NCI-H460 (cell line): Measurements from ENCODE around the gene BNC2. TPM values are rescaled to one million over a fixed set of nuclear protein-coding genes. Genes with fewer than 3 reads are reported as not detected.
"Not testable (repeated sequence)": the region's sequence is repeated elsewhere in the genome, so short reads cannot be mapped to it uniquely, and the experiment has no call there.

Source experiments
- DNase-seq: peaks from one replicate; pipeline ENCODE4 v3.0.0-alpha.2; 2016; ENCODE audit warnings: low read depth; ENCODE audit errors: extremely low read depth
- total RNA-seq: library from RNA; depleted of rRNA; stranded (reverse); fragments of >200 nt; shearing (Covaris generic); gene quantifications from 2 replicates; pipeline ENCODE4 v1.2.3, GENCODE V29; 2014

Gene BNC2
- total RNA-seq, 1 experiment from 2014 or later, result 5.7 TPM

DNA sequence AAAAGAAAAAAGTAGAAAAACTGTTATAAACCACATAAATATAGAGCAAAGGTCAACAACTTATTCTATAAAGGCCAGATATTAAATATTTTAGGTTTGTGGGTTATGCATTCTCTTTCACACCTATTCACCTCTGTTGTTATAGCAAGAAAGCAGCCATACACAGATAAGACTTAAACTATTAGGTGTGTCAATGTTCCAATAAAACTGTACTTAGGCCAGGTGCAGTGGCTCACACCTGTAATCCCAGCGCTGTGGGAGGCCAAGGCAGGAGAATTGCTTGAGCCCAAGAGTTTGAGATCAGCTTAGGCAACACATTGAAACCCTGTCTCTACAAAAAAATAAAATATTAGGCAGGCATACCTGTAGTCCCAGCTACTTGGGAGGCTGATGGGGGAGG, 314.7 kb downstream of the BNC2 start:
- no peak for DNase-seq

DNA sequence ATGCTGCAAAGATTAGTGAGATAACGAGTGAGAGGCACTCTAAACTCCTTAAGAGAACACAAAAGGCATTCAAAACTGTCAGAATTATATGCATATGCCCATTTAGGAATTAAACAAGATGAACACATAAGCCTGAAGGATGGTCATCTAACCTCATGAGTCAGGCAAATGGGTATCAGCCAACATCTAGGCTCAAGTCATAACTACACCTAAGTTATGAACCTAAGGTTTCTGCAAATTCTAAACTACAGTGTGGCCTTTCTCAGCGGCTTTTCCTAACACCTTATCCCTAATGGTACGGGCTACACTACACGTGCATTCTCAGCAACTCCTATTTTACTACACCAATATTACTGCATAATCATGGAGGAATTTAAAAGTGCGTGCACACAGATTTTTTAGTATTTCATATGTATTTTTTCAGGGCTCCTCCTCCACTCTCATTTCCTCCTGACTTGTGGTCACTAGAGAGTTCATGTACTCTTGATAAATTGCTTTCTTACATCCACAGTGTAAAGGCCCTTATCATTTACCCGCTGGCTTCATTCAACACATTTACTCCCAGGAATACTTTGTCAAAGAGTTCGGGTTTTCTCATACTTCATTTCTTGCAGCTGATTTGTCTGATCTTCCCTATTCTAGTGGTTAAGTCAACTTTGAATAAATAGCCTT, 316.5 kb downstream of the BNC2 start:
- no peak for DNase-seq

DNA sequence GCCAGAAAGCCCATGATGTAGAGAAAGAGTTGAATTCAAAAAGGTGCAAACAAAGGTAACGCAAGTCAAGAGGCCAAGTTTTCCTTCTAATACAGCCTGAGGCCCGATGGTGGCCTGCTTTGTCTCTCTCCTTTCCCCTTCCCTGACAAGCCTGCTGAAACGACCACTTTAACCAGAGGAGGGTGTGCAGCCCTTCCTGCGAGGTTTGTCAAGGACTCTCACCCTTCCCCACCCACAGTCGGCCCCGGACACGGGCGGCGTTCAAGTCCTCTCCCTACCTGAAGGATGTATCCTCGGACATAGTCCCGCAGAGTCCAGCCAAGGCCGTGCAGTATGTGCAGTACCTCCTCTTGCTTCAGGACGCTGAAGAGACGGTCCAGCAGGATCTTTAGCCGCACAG, 318.2 kb downstream of the BNC2 start:
- no peak for DNase-seq

DNA sequence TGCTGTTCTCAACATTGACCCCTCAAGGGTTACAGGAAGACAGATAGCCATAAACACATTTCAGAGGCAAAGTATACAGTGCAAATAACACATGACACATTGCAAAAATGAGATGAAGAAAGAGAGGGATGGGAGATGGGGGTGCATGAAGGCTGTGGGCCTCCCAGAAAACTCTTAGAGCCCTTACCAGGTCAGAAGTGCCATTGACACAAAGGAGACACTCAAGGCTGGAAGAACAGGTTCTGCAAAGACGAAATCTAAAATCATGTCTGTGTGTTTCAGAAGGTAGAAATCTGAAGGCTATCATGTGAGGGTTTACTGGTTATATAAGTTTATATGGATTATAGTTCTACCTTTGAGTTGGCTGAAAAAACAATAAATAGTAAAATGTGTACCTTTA, 318.8 kb downstream of the BNC2 start:
- DNase-seq, result no peak

DNA sequence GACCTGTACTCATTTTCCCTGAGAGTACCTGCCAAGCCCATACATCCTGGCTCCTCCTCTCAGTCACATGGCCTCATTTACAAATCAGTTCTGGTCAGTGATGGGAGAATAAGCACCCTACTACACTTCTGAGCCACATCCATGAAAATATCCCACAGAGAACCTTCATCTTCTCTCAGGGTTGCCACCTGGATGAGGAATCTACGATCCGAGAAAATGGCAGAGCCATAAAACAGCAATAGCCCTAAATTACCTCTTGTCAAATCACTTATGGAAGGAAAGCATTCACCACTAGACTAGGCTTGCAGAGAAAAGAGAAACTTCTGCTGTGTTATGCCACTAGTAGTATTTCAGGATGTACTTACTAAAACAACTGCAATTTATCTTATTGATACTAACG, 324.8 kb downstream of the BNC2 start:
- no peak for DNase-seq

DNA sequence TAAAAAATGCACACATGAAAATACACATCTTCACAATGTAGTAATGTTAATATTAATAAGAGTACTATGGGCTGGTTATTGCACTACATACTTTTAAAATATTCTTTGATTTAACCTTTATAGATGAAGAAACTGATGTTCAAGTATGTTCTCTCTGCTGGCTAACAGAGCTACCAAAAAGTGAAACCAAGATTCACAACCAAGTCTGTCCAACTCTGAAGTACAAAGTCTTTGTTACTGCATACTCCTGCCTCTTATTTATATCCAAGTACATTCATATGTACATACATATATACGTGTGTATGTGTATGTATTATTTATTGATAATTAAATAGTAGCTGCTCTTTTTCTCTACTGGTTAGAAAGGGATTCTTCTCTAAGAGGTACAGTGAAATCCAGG, 325.6 kb downstream of the BNC2 start:
- DNase-seq, result no peak

DNA sequence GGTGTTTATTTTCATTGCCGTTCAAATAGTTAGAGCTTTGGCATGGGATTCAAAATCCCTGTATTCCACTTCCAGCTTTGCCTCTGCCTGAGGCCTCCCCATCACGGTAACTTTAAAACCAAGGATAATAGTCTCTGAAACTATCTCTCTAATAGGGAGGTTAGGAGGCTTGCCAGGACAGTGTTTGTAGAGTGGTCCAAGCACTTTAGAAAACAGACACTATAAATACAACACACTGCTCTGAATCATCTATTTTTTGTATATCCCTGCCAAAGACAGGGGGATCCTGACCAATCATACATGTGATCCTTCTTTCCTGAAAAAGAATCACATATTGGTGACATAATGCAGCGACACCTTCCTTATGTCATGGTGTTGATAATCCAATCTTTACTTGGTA, 326.8 kb downstream of the BNC2 start:
- DNase-seq, result no peak

DNA sequence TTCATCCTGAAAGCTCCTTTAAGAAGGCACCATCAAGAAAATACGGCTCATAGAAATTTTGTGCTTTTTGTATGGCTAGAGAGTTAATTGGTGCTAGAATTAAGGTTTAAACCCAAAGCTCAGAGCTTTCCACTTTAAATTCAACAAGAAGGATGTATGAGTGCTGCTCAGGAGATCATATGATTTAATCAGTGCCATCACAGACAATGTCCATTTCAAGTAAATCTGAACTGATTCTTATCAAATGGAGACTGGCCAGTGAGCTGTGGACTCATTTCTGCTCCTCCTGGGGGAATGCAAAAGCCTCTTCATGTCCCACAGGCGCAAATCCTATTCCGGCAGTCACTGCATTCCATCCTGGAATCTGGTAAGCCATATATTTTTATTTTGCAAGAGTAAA, 327.2 kb downstream of the BNC2 start:
- DNase-seq, result no peak

DNA sequence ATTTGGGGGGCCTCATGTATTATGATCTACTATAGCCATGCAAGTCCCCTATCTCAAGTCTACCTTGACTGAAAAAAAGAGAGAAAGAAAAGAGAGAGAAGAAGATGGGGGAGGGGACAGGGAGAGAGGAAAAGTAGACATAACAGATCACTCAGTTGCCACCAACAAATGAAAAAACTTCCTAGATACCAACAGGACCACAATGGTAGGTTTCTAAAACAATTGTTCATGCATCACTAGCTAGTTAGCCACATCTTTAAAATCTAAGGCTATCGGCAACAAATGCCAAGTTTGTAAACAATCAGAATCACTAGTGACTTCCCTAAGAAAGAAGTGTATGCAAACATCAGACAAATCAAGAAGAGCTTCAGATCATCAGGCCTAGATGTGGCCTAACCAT, 328.2 kb downstream of the BNC2 start:
- DNase-seq, result no peak

DNA sequence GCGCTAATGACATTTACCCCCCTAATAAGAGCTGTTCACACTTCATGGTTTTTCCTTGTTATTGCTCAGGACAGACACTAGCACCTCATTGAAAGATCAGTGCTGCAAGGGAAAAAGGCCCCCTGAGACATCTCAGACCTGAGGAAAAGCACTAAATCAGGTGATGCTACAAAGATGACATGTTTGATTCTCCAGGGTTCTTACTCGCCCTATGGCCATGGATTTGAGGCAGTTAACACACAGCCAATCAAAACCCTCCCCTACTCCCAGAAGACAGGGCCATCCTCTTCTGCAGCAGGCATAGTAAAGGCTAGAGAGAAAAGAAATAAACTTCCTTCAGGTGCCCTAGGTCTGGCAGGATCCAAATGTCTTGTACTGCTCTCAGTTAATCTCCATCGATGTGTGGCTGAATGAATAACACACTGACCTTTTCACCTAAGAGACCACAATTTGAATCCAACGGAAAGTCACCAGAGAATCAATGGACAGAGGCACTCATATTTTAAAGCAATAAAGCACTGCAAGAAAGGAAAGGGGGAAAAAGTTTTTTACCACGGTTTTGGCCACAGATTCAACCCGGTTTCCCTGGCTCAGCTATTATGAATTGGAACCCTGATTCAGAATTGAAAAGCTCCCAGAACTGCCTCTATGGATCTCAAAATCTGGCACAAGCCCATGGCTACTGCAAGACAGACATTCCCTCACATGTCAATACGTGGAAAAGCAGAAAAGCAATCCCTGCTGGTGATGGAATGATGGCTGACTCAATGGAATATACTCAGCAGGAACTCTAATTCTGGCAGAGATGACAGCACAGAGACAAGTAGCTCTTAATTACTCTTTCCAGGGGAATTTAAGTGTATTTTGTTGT, 329.5 kb downstream of the BNC2 start:
- DNase-seq, result no peak

DNA sequence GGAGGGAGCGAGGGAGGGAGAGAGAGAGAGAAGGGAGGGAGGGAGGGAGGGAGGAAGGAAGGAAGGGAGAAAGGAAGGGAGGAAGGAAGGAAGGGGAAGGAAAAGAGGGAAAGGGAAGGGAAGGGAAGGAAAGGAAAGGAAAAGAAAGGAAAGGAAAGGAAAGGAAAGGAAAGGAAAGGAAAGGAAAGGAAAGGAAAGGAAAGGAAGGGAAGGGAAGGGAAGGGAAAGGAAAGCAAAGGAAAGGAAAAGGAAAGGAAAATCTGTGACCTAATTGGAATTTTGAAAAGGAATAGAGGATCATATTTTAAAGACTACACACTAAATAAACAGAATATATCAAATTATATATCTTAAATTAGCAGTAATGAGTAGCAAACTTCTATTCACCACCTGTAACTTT, 330.8 kb downstream of the BNC2 start:
- not testable (repeated sequence) for DNase-seq

DNA sequence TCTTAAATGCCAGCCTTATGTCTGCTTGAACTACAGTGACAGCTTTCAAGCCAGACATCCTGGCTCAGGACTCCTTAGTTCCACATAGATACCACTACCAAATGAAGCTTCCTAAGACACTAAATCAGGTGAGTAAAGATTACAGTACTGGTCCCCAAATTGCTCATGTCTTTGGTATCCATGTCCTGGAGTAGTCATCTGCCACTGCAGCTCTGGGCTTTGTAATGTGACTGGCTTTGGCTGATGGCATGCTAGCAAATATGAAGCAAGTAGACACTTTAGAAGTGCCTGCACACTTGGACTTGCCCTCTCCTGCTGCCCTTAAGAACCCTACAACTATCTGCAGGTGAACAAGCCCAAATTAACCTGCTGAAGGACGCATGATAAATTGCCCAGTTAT, 334.9 kb downstream of the BNC2 start:
- no peak for DNase-seq

DNA sequence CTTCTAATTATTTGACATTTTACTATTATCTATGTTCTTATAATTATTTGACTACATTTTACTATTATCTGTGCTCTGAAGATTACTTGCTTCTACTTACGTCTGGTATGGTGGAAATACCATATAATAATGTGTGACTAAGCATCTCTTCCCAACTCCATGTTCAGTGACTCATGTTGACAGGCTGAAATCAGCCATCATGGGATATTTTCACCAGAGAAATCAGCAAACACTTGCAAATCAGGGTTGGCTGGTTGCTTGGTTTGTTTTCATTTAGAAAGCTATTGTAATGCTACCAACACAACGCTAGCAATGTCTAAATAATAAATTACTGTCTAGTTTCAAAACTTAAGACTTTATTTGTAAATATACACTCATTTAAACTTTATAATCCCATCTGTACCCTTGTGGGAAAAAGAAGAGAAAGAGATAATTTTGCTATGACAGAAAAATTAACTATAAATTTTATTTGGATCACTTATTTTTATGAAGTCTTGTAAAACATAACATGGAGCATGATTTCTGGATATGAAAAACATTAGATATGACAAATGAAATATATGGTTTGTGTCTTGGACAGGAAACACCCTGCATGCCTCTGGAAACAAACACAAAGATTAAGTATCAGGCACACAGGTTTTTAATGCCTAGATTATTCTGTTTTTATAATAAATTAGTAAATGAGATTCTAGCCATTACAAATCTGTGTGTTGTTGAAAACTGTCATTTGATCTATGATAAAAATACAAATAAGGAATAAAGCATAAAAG, 337.6 kb downstream of the BNC2 start:
- DNase-seq, result peak; percentile 24

DNA sequence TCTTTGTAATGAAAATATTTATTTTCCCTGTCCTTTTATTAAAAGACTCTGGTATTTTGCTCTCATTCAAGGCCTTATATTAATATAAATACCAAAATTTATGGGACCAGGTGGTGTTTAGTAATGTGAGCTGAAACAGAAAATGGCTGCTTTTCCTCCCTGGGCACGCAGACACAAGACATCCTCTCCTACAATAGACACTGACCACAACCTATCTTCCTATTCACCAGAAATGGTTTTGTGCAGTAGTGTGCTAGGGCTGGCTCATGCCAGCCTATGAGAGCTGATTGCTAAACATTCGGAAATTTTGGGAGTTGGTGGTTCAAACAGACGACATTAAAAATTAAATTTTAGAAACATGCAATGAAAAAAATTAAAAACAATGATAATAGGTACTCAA, 338.2 kb downstream of the BNC2 start:
- DNase-seq, result no peak

DNA sequence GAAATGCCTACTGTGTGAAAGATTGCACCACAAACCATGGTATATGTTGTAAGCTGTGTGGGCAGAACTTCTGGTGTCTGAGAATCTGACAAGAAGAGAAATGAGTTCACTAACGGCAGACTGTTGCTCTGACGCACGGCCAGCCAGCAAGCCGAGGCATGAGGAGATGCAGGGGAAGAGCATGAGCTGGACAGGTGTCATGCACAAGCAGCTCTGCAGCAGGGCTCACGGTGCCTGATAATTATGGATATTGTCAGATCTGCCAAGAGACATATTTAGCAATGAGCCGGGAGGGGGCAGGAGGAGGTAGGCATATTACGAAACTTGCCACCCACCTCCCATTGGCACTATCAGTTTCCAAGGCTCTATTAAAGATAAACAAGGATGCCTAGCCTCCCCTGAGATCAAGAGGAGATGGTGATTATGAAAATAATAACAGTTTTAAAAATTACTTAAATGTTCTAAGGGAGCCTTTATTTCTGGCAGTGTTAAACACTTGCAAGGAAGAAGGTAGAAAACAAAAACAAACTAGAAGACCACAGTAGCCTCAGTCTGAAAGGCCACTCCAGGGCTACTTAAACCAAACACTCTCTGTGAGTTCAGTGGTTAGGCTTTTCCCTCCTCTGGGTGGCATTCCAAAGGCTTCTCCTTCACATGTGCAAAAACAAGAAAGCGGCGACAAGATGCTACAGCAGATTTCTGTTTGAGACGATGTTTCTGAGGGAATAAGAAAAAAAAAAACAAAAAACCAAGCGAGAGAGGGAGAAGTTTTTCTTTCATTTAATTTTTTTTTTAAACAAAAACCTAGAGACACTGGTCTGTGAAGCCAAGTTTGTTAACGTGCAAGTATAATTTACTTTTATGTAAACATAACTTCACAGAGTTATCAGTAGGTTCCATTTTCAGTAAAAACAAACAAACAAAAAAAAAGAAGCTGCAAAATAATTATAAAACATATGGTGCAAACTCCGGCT, 339.5 kb downstream of the BNC2 start:
- DNase-seq, result no peak

DNA sequence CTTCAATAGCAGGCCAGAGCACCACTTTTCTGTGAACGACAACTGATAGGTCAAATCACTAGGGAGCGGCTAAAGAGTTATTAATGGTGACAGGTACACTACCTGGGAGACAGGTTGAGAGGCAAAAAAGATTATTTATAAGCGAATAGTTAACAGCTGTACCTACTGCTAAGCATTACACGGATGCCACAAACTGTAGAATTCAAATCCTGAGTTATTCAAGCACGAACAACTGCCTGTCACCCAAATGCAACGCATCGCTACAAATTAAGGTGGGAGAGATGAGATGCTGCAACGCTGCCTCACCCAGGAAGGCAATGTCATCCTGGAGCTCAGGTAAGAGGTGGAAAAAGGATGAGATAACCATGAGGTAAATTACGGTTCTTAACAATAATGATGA, 342.9 kb downstream of the BNC2 start:
- no peak for DNase-seq

DNA sequence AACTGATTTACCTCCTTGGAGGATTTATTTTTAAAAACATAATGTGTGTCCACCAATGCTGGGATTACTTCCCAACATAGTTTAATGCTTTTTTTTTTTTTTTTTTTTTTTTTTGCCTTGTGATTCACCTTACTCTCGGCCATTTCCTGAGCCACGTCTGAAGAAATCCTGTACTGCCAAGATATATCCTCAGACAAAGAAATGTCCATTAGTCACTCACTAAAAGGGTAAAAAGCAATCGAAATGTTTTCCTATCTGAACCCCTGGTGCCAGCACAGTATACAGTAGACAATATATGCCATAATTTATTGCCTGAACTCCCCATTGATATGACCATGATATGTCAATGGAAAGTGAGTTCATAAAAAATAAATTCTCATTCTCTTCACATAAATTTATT, 344.1 kb downstream of the BNC2 start:
- DNase-seq, result no peak

DNA sequence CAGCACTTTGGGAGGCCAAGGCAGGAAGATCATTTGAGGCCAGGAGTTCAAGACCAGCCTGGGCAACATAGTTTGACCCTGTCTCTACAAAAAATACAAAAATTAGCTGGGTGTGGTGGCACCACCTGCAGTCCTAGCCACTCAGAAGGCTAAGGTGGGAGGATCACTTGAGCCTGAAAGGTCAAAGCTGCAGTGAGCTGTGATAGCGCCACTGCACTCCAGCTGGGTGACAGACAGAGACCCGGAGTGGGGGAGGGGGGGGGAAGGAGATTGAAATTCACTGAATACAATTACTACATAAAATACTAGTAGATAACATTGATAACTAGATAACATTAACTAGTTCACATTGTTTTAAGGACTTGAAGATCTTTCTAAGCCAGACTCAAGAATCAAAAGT, 345.6 kb downstream of the BNC2 start:
- no peak for DNase-seq

DNA sequence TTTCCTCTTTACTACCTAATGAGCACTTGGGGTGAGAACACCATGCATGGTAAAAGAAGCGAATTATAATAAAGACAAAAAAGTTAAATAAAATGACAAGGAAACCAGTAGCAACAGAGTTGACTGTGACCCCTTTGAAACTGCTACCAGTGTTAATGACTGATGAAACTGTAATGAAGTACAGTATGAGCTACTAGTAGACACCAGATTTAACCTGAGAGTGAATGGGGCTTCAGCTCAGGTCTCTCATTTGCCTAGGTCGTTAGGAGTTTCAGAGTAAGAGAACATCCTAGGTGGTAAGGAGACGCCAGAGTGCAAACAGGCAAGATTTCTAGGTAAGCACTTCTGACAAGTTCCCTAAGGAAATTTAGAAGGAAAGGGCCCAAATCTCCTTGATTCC, 346.4 kb downstream of the BNC2 start:
- DNase-seq, result no peak

DNA sequence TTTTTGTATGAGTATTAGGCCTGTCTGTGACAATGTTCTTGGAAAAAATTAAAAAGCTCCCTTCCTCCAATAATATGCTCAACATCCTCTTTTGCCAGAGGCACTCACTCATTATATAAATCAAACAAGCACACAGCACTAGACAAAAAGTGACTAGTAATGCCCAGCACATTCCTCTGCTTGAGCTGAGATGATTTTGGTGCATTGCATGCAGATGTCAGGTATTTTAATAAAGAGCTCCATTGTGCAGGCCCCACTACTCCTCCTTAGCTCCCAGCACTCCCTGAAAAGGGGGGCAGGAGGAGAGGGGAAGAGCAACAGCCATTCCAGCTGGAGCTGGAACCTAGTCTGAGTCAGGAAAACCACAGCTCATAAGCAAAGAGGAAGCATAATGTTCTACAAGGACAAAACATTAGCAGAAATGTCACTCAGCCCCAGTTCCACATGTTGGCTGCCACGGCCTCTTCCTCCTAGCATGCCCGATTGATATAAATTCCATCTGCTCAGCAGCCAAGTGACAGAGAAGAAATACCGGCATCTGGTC, 348.5 kb downstream of the BNC2 start:
- no peak for DNase-seq
